Lower leg skin (tissue), 4 donors: ENCODE measurements around the gene ZSWIM8. TPM values are rescaled to one million over a fixed set of nuclear protein-coding genes. Genes with fewer than 3 reads are reported as not detected.

Experiments used
- DNase-seq, 2 donors: peaks; one replicate each; pipeline ENCODE4 v3.0.0-alpha.2; 2019; ENCODE audit warnings: low spot score in 2 of 2
- H3K4me3 ChIP-seq: fragments of 200-600 bp; sonication (generic); 2 replicates; pipeline ENCODE4 v1.5.1; 2017; ENCODE audit warnings: mild to moderate bottlenecking, low read depth; ENCODE audit not compliant: poor library complexity, severe bottlenecking
- POLR2A ChIP-seq, 2 donors: fragments of 450-650 bp; IDR thresholded peaks; one replicate each; pipeline ENCODE4 v1.6.1; 2016 to 2017; ENCODE audit warnings: antibody characterized with exemption in 2 of 2, mild to moderate bottlenecking in 1 of 2, moderate library complexity in 1 of 2
- WGBS, 2 donors: methylation state at CpG; one replicate each; pipeline ENCODE4 v1.1.5; 2018; 5-methylcytosine and 5-hydroxymethylcytosine counted together
- intact Hi-C: fragments of 100-400 bp; cut with DNase I; formaldehyde crosslinking; loops from one replicate; pipeline ENCODE4 v1.15.0; 2023; ENCODE audit warnings: low total_unique reads
- total RNA-seq, 4 donors: library from RNA; depleted of rRNA; stranded (reverse); fragments of >200 nt; gene quantifications; one replicate each; pipeline ENCODE4 v1.1.0, GENCODE V29; 2016
- TF ChIP-seq, protein P1 (sequence below), 3 donors: fragments of 450-650 bp; IDR thresholded peaks; one replicate each; pipeline ENCODE4 v1.5.1; 2016; ENCODE audit warnings: antibody characterized with exemption in 3 of 3, mild to moderate bottlenecking in 3 of 3, moderate library complexity in 2 of 3

The ZSWIM8 gene
- total RNA-seq, 4 donors from 2014 or later, result 99.0 to 262 (median 108) TPM

GRCh38 chr10:73802276-73802991 is 17.0 kb downstream of the ZSWIM8 start:
- 63% methylated on average over 11 of the region's 11 CpGs for WGBS, 2 donors
- DNase-seq, result no peak
- intact Hi-C loops, result no loop called here

GRCh38 chr10:73803680-73804286 is 18.4 kb downstream of the ZSWIM8 start:
- H3K4me3 ChIP-seq, result no peak overlapping the region
- intact Hi-C loops, result no loop called here
- TF ChIP-seq, protein P1, sequence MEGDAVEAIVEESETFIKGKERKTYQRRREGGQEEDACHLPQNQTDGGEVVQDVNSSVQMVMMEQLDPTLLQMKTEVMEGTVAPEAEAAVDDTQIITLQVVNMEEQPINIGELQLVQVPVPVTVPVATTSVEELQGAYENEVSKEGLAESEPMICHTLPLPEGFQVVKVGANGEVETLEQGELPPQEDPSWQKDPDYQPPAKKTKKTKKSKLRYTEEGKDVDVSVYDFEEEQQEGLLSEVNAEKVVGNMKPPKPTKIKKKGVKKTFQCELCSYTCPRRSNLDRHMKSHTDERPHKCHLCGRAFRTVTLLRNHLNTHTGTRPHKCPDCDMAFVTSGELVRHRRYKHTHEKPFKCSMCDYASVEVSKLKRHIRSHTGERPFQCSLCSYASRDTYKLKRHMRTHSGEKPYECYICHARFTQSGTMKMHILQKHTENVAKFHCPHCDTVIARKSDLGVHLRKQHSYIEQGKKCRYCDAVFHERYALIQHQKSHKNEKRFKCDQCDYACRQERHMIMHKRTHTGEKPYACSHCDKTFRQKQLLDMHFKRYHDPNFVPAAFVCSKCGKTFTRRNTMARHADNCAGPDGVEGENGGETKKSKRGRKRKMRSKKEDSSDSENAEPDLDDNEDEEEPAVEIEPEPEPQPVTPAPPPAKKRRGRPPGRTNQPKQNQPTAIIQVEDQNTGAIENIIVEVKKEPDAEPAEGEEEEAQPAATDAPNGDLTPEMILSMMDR (IDR thresholded peaks at IDR 0.05), result no peak
- no peak for TF ChIP-seq POLR2A (IDR thresholded peaks at IDR 0.05)
- no peak for DNase-seq

More at GRCh38 chr10:73802276-73802991, 17.0 kb downstream of the ZSWIM8 start:
- H3K4me3 ChIP-seq, result no peak overlapping the region
- TF ChIP-seq, protein P1 (IDR thresholded peaks at IDR 0.05), result no peak
- TF ChIP-seq POLR2A (IDR thresholded peaks at IDR 0.05), result no peak

- H3K4me3 ChIP-seq, result no peak overlapping the region
- no peak for TF ChIP-seq POLR2A (IDR thresholded peaks at IDR 0.05)
- TF ChIP-seq, protein P1 (IDR thresholded peaks at IDR 0.05), result no peak
- intact Hi-C loops, result no loop called here
- no peak for DNase-seq
- WGBS, 2 donors, result 89 to 91% methylated on average over 14 of the region's 14 CpGs
Measured at GRCh38 chr10:73806176-73806950, 21.0 kb downstream of the ZSWIM8 start.

GRCh38 chr10:73807471-73807870 is 22.1 kb downstream of the ZSWIM8 start:
- intact Hi-C loops, result no loop called here
- no peak for TF ChIP-seq POLR2A (IDR thresholded peaks at IDR 0.05)
- TF ChIP-seq, protein P1 (IDR thresholded peaks at IDR 0.05), result no peak
- no peak for DNase-seq
- H3K4me3 ChIP-seq, result no peak overlapping the region
- 97 to 98% methylated on average over 14 of the region's 14 CpGs for WGBS, 2 donors

- intact Hi-C loops, result no loop called here
- TF ChIP-seq POLR2A (IDR thresholded peaks at IDR 0.05), result no peak
- TF ChIP-seq, protein P1 (IDR thresholded peaks at IDR 0.05), result no peak
- H3K4me3 ChIP-seq, result no peak overlapping the region
- no peak for DNase-seq
- WGBS, 2 donors, result 88% methylated on average over 14 to 16 of the region's 16 CpGs
Measured at GRCh38 chr10:73808021-73808815, 22.8 kb downstream of the ZSWIM8 start.
